Measurements from ENCODE around the gene TBL1X. TPM values are rescaled to one million over a fixed set of nuclear protein-coding genes. Genes with fewer than 3 reads are reported as not detected.

The TBL1X gene
- polyA plus RNA-seq, 1 donor (not counting 4 experiments of a cell fraction or from before 2014, with no cell fraction given): 2.2 TPM

DNA sequence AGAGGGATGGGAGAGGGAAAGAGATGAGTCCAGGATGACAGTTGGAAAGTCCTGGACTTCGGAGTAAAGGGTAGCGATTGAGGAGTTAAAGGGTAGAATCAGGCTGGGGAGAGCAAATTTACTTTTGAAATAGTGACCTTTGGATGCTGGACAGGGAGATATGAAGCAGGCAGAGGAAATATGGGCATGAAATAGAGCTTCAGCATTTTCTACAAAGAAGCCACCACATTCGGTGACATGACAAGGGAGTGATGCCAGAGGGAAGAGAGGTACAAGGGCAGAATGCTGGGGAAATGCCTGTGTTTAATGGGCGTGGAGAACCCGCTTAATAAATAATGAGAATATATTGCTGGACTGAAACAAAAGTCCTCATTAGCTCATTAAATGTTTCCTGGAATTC lies 92.7 kb downstream of the TBL1X start:
- Histone ChIP-seq H3K9me1 (ENCODE audit: control insufficient read depth, extremely low read depth, insufficient read depth, low read length) (no peaks in the 10 kb centered on the region), H3K36me3 (ENCODE audit: control insufficient read depth in 2 of 2, extremely low read depth in 1 of 2, insufficient read depth in 2 of 2, low read length in 2 of 2) (no peaks in the 10 kb centered on the region), H3K4me2 (ENCODE audit: control insufficient read depth, extremely low read depth, insufficient read depth, low read depth, low read length) (no peak overlapping the region), H3K27ac (ENCODE audit: control insufficient read depth, insufficient read depth, low read length) (no peak overlapping the region), H3K4me1 (ENCODE audit: control insufficient read depth, extremely low read depth, insufficient read depth, low read length) (no peaks in the 10 kb centered on the region), H3K4me3 (ENCODE audit: control insufficient read depth in 2 of 3, extremely low read depth in 1 of 3, insufficient read depth in 2 of 3, low read depth in 1 of 3, low read length in 3 of 3) (no peak overlapping the region), H2AFZ (ENCODE audit: control insufficient read depth, low read length) (no peak overlapping the region), H3K27me3 (ENCODE audit: control insufficient read depth, extremely low read depth, insufficient read depth, low read length) (no peaks in the 10 kb centered on the region), H3K9me3 (ENCODE audit: control insufficient read depth, low read depth, low read length) (peaks cover 2% of the 10 kb centered on the region), H3K9ac (ENCODE audit: control insufficient read depth, extremely low read depth, insufficient read depth, low read length) (no peak overlapping the region), H4K20me1 (ENCODE audit: control insufficient read depth, extremely low read depth, insufficient read depth, low read length) (no peaks in the 10 kb centered on the region), H3K79me2 (ENCODE audit: control insufficient read depth, insufficient read depth, low read length) (no peaks in the 10 kb centered on the region)
- dilution Hi-C loops (cut with MboI; ENCODE audit: extremely low pct_ligation_motif_present, low sequenced_read_pairs): no loop called here
- no peak for FAIRE-seq
- TF ChIP-seq, protein P1, sequence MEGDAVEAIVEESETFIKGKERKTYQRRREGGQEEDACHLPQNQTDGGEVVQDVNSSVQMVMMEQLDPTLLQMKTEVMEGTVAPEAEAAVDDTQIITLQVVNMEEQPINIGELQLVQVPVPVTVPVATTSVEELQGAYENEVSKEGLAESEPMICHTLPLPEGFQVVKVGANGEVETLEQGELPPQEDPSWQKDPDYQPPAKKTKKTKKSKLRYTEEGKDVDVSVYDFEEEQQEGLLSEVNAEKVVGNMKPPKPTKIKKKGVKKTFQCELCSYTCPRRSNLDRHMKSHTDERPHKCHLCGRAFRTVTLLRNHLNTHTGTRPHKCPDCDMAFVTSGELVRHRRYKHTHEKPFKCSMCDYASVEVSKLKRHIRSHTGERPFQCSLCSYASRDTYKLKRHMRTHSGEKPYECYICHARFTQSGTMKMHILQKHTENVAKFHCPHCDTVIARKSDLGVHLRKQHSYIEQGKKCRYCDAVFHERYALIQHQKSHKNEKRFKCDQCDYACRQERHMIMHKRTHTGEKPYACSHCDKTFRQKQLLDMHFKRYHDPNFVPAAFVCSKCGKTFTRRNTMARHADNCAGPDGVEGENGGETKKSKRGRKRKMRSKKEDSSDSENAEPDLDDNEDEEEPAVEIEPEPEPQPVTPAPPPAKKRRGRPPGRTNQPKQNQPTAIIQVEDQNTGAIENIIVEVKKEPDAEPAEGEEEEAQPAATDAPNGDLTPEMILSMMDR (optimal IDR thresholded peaks at IDR 0.05 in 1 of 3, IDR thresholded peaks at IDR 0.05 in 1 of 3, conservative IDR thresholded peaks at IDR 0.05 in 1 of 3; ENCODE audit: extremely low read depth in 1 of 3, insufficient read depth in 2 of 3, low read length in 3 of 3): no peak
- TF ChIP-seq EZH2 (IDR thresholded peaks at IDR 0.05; ENCODE audit: low read length): no peak
- DNase-seq (ENCODE audit: low read depth, low spot score): no peak

DNA sequence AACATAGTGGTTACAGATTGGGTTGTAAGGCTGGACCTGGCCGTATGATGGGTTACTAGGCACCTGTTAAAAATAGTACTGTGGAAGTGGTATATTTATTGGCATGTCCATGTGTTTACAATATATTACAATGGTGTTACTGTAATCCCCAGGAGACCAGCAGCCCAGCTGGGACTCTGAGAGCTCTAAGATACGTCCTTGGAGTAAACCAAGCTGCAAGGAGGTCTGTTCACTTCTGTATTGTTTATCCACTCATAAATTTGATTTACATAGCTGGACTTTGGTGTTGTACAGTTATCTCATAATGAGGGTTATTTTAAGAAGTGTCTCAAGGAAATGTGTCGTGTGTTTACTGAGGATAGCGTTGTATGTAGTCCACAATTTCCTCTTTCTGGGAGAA lies 93.8 kb downstream of the TBL1X start:
- DNase-seq (ENCODE audit: low read depth, low spot score) (no peak), FAIRE-seq (no peak)
- Histone ChIP-seq H3K36me3 (ENCODE audit: control insufficient read depth in 2 of 2, extremely low read depth in 1 of 2, insufficient read depth in 2 of 2, low read length in 2 of 2) (no peaks in the 10 kb centered on the region), H3K27ac (ENCODE audit: control insufficient read depth, insufficient read depth, low read length) (no peak overlapping the region), H2AFZ (ENCODE audit: control insufficient read depth, low read length) (no peak overlapping the region), H3K79me2 (ENCODE audit: control insufficient read depth, insufficient read depth, low read length) (no peaks in the 10 kb centered on the region), H3K4me2 (ENCODE audit: control insufficient read depth, extremely low read depth, insufficient read depth, low read depth, low read length) (no peak overlapping the region), H3K9me3 (ENCODE audit: control insufficient read depth, low read depth, low read length) (peaks cover 2% of the 10 kb centered on the region), H3K9ac (ENCODE audit: control insufficient read depth, extremely low read depth, insufficient read depth, low read length) (no peak overlapping the region), H3K27me3 (ENCODE audit: control insufficient read depth, extremely low read depth, insufficient read depth, low read length) (no peaks in the 10 kb centered on the region), H3K9me1 (ENCODE audit: control insufficient read depth, extremely low read depth, insufficient read depth, low read length) (no peaks in the 10 kb centered on the region), H3K4me1 (ENCODE audit: control insufficient read depth, extremely low read depth, insufficient read depth, low read length) (peaks cover 6% of the 10 kb centered on the region), H3K4me3 (ENCODE audit: control insufficient read depth in 2 of 3, extremely low read depth in 1 of 3, insufficient read depth in 2 of 3, low read depth in 1 of 3, low read length in 3 of 3) (no peak overlapping the region), H4K20me1 (ENCODE audit: control insufficient read depth, extremely low read depth, insufficient read depth, low read length) (no peaks in the 10 kb centered on the region)
- TF ChIP-seq EZH2 (IDR thresholded peaks at IDR 0.05; ENCODE audit: low read length): no peak
- TF ChIP-seq, protein P1 (optimal IDR thresholded peaks at IDR 0.05 in 1 of 3, IDR thresholded peaks at IDR 0.05 in 1 of 3, conservative IDR thresholded peaks at IDR 0.05 in 1 of 3; ENCODE audit: extremely low read depth in 1 of 3, insufficient read depth in 2 of 3, low read length in 3 of 3): no peak
- dilution Hi-C loops (cut with MboI; ENCODE audit: extremely low pct_ligation_motif_present, low sequenced_read_pairs): no loop called here

All from keratinocyte (primary cell).